Fibroblast of skin of abdomen (primary cell): ENCODE results near the gene MTM1.

Experiments
- DNase-seq: peaks from one replicate; pipeline ENCODE4 v3.0.0-alpha.2; 2013

The MTM1 gene

GRCh38 chrX:150548684-150549083 lies 19.7 kb upstream of the MTM1 start:
- peak; percentile 9 for DNase-seq

GRCh38 chrX:150551963-150552362 lies 16.5 kb upstream of the MTM1 start:
- DNase-seq: no peak

- DNase-seq: no peak
These were observed 10.0 kb upstream of the MTM1 start for GRCh38 chrX:150558424-150558823.

GRCh38 chrX:150564838-150565237 lies 3.6 kb upstream of the MTM1 start:
- no peak for DNase-seq

- DNase-seq: no peak
These were observed 2.9 kb upstream of the MTM1 start for GRCh38 chrX:150565551-150565950.

- no peak for DNase-seq
These were observed 1.7 kb upstream of the MTM1 start for GRCh38 chrX:150566734-150567182.

- no peak for DNase-seq
These were observed 639 bp upstream of the MTM1 start for GRCh38 chrX:150567645-150568319.

- peak; percentile 13 for DNase-seq
These were observed 695 bp downstream of the MTM1 start for GRCh38 chrX:150569155-150569477.

- DNase-seq: no peak
These were observed 2.1 kb downstream of the MTM1 start for GRCh38 chrX:150570512-150570911.

- DNase-seq: no peak
These were observed 3.8 kb downstream of the MTM1 start for GRCh38 chrX:150572206-150572605.

- DNase-seq: no peak
These were observed 4.7 kb downstream of the MTM1 start for GRCh38 chrX:150573106-150573505.

- no peak for DNase-seq
These were observed 5.3 kb downstream of the MTM1 start for GRCh38 chrX:150573702-150574101.

- peak; percentile 28 for DNase-seq
These were observed 6.4 kb downstream of the MTM1 start for GRCh38 chrX:150574559-150575418.

- peak; percentile 8 for DNase-seq
These were observed 7.0 kb downstream of the MTM1 start for GRCh38 chrX:150575419-150575814.

- DNase-seq: no peak
These were observed 8.8 kb downstream of the MTM1 start for GRCh38 chrX:150577174-150577573.

- peak; percentile 76 for DNase-seq
These were observed 12.8 kb downstream of the MTM1 start for GRCh38 chrX:150581093-150581775.

GRCh38 chrX:150582338-150582948 lies 14.0 kb downstream of the MTM1 start:
- DNase-seq: no peak

- peak; percentile 17 for DNase-seq
These were observed 19.4 kb downstream of the MTM1 start for GRCh38 chrX:150587585-150588503.

GRCh38 chrX:150594584-150594983 lies 26.2 kb downstream of the MTM1 start:
- DNase-seq: no peak

- DNase-seq: no peak
These were observed 30.8 kb downstream of the MTM1 start for GRCh38 chrX:150599226-150599625.

GRCh38 chrX:150602296-150602695 lies 33.9 kb downstream of the MTM1 start:
- no peak for DNase-seq

GRCh38 chrX:150602743-150603142 lies 34.3 kb downstream of the MTM1 start:
- no peak for DNase-seq
